GM21423 (cell line): Measurements from ENCODE around the gene DLST.

ENCODE experiments used
- ATAC-seq: cut with Tn5 transposase; IDR thresholded peaks from one replicate; pipeline ENCODE4 v1.9.1; 2021; ENCODE audit warnings: mild to moderate bottlenecking, moderate library complexity; ENCODE audit not compliant: unreplicated experiment

DLST gene

GRCh38 chr14:74860899-74861733, 20.6 kb upstream of the DLST start:
- ATAC-seq: no peak

GRCh38 chr14:74861734-74862090, 20.0 kb upstream of the DLST start:
- ATAC-seq: no peak

GRCh38 chr14:74863274-74863673, 18.4 kb upstream of the DLST start:
- no peak for ATAC-seq

- ATAC-seq: no peak
Observed at GRCh38 chr14:74864198-74864597, 17.5 kb upstream of the DLST start.

GRCh38 chr14:74865156-74865555, 16.6 kb upstream of the DLST start:
- no peak for ATAC-seq

- ATAC-seq: no peak
Observed at GRCh38 chr14:74866708-74867389, 14.9 kb upstream of the DLST start.

GRCh38 chr14:74867673-74868072, 14.0 kb upstream of the DLST start:
- ATAC-seq: no peak

GRCh38 chr14:74868739-74869138, 13.0 kb upstream of the DLST start:
- no peak for ATAC-seq

GRCh38 chr14:74871819-74872218, 9.9 kb upstream of the DLST start:
- no peak for ATAC-seq

GRCh38 chr14:74875204-74875603, 6.5 kb upstream of the DLST start:
- no peak for ATAC-seq

GRCh38 chr14:74875941-74876913, 5.5 kb upstream of the DLST start, which contains the start of gene PROX2:
Gene PROX2, minus strand, starts transcription at chr14:74876145. Its CDS starts 12,311 bp downstream, at chr14:74863834.
- ATAC-seq: no peak

GRCh38 chr14:74879427-74880182, 2.1 kb upstream of the DLST start:
- no peak for ATAC-seq

GRCh38 chr14:74882103-74882920, 596 bp downstream of the DLST start:
- peak; percentile 28 for ATAC-seq

- ATAC-seq: no peak
Observed at GRCh38 chr14:74886001-74886400, 4.3 kb downstream of the DLST start.

- no peak for ATAC-seq
Observed at GRCh38 chr14:74888164-74889158, 6.7 kb downstream of the DLST start.

- ATAC-seq: no peak
Observed at GRCh38 chr14:74890262-74890661, 8.5 kb downstream of the DLST start.

- ATAC-seq: no peak
Observed at GRCh38 chr14:74891870-74892269, 10.2 kb downstream of the DLST start.

- ATAC-seq: no peak
Observed at GRCh38 chr14:74892745-74893144, 11.0 kb downstream of the DLST start.
